M059J (cell line): ENCODE measurements around the gene HGS. TPM values are rescaled to one million over a fixed set of nuclear protein-coding genes. Genes with fewer than 3 reads are reported as not detected.
A peak's percentile ranks its signal among the peaks of the same experiment; 100 is the strongest.
"Not testable (repeated sequence)": the region's sequence is repeated elsewhere in the genome, so short reads cannot be mapped to it uniquely, and the experiment has no call there.

Experiments used
- DNase-seq: peaks from one replicate; pipeline ENCODE4 v3.0.0-alpha.2; 2012; ENCODE audit warnings: low read depth
- total RNA-seq: library from RNA; depleted of rRNA; stranded (reverse); fragments of >200 nt; shearing (Covaris generic); gene quantifications from 2 replicates; pipeline ENCODE4 v1.2.3, GENCODE V29; 2014

HGS gene
- total RNA-seq, 1 experiment from 2014 or later = 101 TPM

DNA sequence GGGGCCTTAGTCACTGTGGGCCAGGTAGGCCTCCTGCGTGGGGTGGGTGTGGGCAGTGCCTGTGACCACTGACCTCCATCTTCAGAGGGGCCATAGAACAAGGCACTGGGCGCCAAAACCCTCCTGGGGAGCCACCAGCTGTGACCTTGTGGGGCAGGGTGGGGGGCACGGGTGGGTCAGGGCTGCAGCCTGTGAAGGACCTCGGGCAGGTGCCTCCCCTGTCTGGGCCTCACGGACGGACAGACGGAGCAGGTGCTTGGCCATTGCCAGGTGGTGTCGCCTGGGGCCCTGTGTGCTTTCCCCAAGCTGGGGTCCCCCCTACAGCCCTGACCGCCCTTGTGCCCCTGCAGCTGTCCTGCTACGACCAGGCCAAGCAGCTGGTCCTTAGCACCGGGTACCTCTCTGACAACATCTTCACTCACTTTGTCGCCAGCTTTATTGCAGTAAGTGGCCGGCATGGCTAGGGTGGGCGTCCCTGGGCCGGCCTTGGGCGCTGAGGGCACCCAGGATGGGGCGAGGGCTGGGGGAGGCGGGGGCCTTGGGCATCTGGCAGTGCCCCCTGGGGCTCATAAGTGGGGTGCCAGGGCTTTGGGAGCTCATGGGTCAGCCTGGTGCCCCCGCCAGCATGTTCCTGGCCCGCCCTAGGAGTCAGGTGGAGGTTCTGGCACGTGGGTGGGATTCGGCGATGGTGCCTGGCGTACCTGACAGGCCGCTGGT, 33.4 kb downstream of the HGS start:
- DNase-seq = no peak

DNA sequence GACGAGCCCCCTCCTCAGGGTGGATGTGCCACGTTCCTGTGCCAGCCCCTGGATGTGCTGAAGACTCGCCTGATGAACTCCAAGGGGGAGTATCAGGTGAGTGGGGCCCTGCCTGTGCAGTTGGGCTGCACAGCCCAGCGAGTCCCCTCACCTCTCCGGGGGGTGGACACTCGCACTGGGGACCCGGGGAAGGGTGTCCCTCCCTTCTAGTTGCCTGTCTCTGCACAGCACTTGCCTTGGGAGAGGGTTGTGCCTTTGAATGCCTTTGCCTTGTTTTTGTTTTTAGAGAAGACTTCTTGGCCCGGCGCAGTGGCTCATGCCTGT, 33.9 kb downstream of the HGS start:
- no peak for DNase-seq

DNA sequence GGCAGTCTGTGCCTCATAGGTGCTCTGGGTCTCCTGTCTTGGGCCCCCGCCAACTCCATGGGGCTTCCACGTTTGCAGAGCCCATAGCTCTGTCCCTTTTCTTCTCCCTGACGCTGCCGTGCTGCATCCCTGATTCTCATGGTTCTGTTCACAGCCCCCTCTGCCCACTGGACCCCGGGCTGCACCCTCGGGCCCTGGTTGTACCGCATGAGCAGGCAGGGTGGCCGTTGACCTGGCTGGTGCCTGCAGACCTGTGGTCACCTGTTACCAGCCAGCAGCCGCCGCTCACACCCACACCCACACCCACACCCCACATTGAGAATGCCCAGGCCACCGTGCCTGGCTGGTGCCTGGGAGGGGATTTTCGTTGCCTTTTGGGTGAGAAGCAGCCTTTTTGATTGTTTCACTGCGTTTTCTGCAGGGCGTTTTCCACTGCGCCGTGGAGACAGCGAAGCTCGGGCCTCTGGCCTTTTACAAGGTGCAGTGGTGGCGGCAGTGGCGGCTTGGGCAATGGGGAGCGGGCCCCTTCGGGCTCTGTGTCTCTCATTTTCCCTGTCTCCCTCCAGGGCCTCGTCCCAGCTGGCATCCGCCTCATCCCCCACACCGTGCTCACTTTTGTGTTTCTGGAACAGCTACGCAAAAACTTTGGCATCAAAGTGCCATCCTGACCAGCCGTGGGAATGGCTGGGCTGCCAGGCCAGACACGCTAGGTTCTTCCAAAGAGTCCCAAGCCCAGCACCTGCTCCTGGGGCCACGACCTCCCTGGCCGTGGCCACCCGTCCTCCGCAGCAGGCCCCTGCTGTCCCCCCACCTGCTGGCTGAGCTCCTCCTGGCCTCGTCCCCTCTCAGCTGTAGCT, 35.8 kb downstream of the HGS start:
- DNase-seq = no peak

DNA sequence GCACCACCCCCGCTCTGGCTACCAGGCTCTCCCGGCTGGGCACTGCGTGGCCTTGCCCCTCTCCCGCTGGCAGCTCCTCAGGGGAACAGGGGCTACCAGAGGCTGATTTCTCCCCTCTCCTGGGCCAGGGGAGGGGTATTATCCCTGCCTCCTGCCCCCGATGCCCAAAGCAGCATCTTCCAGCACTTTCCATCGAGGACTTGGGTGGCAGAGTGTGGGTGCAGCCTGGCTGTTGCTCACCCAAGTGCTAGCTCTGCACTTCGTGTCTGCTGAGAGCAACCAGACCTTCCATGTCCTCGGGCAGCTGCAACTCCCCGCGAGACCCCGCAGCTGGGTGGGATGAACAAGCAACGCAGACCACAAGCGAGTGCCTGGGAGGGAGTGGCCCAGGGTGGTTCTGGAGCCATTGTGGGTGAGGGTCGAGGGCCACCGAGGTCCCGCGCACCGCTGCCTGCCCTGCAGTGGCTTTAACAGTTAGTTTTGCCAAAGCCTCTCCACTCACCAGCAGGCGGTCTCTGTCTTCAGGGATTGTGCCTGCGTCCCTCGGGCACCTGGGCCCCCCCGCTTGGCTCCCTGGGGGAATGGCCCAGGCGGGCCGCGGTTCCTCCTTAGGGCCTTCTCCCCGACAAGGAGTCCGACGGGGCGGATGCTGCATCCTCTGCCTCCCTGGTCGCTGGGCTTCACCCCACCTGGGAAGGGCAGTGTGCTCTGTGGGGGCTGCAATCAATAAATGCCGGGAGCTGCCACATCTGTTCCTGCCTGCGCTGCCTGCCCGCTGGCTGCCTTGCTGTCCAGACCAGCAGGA, 36.7 kb downstream of the HGS start:
- DNase-seq = no peak

DNA sequence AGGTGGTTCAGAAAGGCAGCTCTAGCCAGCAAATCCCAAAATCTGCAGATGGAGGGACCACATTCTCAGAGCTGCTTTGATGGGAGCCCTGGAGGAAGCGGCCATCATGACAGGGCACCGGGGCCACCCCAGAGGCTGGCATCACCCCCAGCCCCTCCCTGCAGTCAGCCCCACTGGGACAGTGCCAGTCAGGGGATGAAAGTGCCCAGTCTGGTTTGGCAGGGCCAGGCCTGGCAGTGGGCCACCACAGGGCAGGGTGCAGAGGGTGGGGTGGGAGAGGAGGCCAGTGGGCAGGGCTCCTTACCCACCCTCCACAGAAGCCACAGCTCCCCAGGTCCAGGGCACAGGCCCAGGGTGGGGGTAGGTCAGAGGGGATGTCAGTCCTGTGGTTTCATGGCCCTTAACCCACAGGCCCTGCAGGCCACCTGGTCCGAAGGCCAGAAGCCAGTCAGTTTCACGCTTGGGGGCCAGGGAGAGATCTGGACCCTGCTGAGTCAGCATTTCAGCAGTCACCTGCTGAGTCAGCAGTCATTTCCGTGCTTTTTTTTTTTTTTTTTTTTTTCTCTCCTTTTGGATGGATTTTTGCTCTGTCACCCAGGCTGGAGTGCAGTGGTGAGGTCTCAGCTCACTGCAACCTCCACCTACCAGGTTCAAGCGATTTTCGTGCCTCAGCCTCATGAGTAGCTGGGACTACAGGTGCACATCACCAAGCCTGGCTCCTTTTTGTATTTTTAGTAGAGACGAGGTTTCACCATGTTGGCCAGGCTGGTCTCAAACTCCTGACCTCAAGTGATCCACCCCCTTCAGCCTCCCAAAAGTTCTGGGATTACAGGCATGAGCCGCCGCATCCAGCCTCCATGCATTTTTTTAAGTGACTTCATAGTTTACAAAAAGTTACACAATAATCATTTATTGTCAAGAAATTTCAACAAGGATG, 38.6 kb downstream of the HGS start:
- peak; percentile 61 for DNase-seq

DNA sequence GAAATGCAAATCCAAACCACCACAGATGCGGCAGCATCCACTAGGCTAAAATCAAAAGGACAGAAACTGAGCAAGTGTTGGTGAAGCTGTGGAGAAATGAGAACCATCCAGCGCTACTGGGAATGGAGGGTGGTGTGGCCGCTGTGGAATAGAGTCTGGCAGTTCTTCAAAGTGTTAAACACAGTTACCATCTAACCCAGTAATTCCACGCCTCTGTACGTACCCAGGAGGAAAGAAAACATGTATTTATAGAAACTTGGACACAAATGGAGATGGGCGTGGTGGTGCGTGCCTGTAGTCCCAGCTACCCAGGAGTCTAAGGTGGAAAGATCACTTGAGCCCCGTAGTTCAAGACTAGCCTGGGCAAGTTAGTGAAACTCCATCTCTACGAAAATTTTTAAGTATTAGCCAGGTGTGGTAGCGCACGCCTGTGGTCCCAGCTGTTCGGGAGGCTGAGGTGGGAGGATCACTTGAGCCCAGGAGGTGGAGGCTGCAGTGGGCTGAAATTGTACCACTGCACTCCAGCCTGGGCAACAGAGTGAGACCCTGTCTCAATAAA, 39.9 kb downstream of the HGS start:
- DNase-seq = no peak

DNA sequence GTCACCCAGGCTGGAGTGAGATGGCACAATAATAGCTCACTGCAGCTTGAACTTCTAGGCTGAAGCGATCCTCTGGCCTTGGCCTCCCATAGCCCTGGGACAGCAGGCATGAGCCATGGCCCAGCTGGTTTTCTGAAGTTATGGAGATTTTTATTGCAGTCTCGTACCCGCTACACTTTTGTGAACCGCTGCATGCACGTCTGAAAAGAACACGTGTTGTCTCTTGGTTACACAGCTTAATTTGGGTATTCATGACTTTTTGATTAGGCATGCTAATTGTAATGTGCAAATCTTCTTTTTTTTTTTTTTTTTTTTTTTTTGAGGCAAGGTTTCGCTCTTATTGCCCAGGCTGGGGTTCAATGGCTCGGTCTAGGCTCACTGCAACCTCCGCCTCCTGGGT, 41.6 kb downstream of the HGS start:
- no peak for DNase-seq

DNA sequence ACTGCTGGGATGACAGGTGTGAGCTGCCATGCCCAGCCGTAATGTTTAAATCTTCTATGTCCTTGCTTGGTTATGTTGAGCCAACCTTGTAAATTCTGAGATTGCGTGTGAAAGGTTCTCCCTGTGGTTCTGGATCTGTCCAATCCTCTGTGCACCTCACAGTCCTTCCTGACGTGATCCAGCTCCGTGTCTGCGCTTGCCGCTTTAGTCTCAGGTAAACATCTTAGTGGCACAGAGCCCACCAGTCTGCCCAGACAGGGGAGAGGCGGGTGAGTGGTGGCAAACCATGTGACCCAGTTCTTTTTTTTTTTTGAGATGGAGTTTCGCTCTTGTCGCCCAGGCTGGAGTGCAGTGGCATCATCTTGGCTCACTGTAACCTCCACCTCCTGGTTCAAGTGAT, 42.2 kb downstream of the HGS start:
- no peak for DNase-seq

DNA sequence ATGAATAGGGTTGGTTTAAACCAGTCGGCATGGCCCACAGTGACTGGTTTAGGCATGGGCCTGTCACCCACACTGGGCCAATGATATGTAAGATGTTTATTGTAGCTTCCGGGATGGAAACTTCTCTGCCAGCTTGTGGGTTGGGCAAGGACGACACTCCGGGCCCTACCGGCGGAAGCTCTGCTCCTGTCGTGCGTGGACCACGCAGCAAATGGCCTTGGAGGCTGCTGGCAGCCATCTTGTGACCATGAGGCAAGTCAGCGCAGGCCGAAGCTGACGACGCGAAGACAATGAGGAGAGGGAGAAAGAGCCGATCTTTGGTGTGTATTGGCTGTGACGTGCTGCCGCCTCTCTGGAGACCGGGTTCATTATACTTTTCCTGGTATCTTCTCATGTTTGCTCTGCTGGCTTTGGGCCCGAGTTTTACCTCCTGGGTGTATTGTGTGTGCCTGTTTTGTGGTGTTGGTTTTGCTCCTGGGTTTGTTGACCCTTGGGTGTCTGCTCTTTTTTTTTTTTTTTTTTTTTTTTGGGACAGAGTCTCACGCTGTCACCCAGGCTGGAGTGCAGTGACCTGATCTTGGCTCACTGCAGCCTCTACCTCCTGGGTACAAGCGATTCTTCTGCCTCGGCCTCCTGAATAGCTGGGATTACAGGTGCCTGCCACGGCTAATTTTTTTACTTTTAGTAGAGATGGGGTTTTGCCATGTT, 43.7 kb downstream of the HGS start:
- DNase-seq = no peak

DNA sequence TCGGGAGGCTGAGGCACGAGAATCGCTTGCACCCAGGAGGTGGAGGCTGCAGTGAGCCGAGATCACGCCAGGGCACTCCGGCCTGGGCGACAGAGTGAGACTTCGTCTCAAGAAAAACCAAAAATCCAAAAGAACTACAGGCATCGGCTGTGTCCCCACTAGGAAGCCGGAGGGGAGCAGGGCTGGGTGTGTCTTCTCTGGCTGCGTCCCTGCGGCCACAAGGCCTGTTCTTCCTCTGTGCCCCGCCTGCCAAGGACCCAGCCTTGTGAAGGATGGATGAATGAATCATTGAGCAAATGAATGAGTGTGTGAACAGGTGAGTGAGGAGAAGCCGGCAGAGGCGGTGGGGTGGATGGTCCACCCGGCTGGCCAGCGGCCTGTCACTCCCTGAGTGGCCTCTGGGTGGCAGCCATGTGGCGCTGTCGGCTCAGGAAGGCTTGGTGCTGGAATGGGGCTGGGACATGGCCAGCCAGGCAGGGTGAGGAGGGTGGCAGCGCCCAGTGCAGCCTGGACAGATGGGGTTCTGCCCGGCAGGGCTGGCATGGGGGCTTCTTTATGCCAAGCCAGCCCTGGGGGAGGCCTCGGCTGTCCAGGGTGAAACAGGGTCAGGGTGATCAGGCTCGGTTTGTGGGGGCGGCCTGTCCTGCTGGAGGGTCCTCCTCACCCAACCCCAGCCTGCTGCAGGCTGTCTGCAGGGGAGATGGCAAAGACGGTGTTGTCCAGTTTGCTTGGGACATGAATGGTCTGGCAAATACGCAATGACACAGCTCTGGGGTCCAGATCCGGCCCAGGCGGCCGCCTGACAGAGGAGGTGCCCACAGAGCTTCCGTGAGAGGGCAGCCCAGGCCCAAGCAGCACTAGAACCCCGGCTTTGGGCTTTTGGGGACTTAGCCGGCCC, 49.9 kb downstream of the HGS start:
- peak; percentile 73 for DNase-seq

DNA sequence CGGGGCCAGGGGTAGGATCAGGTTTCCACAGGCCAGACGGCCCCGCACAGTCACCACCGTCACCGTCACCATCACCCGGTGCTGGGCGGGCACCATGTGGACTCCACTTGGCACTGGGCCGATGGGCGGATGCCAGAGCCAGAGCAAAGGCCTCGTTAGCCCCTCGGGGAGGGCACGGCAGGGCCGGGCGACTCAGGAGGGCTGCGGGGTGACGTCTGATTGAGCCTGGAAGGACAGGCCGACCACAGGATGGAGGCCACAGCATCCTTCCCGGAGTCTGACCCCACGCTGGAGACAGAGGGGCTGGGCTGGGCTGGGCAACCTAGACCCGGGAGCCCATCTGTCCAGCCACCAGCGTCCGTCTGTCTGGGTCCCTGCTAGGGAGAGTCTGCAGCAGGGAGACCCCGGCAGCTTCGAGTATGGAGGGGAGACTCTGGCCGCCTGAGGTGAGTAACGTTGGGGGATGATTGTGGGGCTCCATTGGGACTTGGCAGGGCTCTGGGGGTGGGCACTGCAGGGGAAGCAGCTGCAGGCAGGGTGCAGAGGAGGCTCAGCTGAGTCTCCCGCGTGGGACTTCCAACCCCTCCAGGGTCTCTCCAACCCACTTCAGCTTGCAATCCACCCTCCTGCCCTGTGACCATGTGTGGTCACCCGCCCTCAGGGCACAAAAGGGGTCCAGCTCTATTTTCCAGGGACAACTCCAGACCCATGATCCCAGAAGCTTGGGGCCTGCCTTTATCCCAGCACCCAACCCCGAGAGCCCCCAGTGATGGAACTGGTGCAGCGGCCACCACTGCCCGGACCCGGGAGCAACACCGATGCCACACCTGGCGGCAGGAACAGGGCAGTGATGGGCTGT, 50.8 kb downstream of the HGS start:
- no peak for DNase-seq

DNA sequence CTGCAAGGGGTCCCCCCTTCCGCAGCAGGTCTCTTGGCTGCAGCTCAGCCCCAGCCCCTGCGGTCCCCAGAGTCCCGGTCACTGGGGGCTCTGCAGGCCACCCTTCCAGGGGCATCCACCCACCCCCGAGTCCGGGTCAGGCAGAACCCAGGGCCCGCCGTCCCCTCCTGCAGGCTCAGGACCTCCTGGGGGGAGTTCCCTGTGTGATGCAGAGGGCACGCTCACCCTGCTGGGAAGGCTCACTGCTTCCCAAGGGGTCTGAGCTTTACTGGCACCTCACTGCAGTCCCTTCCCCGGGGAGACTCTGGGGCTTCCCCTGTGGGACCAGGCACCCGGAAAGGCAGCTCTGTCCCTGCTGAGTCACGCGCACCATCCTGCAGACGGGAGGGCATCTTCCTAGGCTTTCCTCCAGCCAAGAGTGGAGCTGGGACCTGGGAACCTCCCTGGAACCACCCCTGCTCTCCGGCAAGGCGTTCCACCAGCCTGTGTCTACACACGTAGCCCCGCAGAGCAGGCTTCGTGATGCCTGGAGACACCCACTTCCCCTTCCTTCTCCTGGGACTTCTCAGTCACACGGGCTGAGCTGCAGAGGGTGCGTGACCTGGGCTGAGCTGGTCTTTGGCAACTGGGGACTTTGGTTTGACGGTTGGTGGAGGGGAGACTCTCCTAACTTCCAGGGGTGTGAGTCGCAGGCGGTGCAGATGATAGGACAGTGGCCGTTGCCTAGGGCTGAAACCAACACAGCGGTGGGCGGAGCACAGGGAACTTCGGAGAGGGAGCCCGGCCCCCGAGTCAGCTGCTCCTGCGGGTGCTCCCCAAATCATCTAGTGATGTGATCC, 51.7 kb downstream of the HGS start:
- peak; percentile 84 for DNase-seq

DNA sequence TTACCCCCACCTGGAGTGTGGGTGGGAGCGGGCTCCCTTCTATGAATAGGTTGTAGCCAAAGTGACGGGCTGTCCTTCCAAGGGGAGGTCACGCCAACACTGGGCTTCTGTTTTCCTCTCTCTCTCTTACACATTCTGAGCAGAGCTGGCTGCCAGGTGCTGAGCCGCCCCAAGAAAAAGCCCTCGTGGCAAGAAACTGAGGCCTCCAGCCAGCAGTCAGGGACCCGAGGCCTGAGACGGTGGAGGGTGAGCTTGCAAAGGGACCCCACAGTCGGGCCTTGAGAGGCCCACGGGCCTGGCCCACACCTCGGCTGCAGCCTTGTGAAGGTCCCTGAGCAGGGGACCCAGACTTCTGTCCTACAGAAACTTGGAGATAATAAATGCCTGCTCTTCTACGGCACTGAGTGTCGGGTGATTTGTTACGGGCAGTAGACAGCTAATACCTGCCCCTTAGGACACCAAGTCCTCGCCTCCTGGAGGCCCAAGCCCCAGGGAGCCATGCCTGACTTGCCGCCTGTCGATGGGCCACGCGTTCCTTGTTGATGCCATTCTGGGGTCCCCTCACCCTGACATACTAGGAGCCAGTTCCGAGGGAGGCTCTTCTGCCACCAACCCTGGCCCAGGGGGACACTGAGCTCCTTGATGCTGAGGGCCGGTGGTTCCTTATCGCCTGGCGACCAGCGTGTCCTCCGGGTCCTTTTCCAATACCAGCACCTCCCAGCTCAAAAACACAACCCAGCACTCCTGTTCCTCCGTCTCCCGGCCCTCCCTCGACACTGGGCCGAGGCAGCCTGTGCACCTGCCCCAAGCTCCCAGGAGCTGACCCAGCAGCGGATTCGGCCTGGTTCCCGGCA, 54.4 kb downstream of the HGS start:
- no peak for DNase-seq

DNA sequence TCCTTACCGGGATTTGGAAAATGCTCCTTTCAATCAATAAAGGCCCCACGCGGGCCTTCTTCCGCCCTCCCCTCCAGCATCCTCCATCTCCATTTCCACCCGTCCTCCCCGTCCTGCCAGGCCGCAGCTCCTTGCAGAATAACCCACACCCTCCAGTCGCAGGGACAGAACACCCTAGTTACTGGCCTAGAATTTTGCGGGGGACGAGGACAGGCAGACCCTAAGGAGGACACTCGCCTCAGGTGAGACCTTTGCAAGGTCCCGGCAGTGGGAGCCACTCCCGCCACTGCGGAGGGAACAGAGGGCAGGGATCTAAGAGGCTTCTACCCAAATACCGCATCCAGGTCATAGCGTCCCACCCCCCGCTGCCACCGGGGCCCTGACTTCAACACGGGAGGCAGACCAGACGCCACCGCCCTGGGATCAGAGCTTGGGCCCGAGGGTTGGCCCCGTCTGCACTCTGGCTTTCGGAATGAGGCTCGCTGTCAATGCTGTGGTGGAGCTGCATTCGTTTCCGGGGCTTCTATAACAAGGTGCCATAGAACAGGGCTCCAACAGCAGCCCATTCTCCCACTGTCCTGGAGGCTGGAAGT, 55.1 kb downstream of the HGS start:
- no peak for DNase-seq

DNA sequence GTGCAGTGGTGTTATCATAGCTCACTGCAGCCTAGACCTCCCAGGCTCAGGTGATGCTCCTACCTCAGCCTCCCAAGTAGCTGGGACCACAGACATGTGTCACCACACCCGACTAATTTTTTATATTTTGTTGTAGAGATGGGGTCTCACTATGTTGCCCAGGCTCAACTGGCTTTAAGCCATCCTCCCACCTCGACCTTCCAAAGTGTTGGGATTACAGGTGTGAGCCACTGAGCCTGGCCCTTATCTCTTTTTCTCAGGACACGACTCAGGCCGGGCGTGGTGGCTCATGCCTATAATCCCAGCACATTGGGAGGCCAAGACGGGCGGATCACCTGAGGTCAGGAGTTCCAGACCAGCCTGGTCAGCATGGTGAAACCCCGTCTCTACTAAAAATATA, 55.8 kb downstream of the HGS start:
- not testable (repeated sequence) for DNase-seq

DNA sequence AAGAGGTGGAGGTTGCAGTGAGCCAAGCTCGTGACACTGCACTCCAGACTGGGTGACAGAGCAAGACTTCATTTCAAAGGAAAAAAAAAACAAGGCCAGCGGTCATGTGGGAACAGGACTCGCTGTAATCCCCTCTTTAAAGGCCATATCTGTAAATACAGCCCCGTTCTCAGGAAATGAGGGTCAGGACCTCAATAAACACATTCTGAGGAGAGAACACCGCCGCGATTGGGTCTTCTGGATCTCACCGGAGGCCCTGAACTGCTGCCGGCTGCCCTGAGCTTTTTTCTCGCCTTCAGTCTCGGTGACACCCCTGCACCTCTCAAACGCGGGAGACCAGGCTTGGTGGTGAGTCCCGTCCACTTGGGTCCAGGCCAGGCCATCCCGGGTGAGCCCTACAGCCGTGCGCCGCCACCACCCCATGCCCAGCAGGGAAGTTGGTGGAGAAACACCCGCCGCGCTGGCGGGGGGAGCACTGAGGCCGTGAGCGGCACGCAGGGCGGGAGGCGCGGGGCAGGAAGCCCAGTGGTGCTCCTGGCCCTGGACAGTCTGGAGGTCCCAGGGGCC, 56.7 kb downstream of the HGS start:
- no peak for DNase-seq
